Left ventricle myocardium superior (tissue), 1 donor: ENCODE measurements around the gene FAM184A. TPM values are rescaled to one million over a fixed set of nuclear protein-coding genes. Genes with fewer than 3 reads are reported as not detected.

ENCODE experiments used
- ATAC-seq: fragments of 200-7000 bp; cut with Tn5 transposase; one replicate; pipeline ENCODE4 v1.9.1; 2020; ENCODE audit warnings: mild to moderate bottlenecking, moderate library complexity
- DNase-seq: peaks from one replicate; pipeline ENCODE4 v3.0.0-alpha.2; 2020
- intact Hi-C: fragments of 100-400 bp; cut with micrococcal nuclease; formaldehyde crosslinking; loops from one replicate; pipeline ENCODE4 v1.11.0; 2022
- microRNA-seq: library from miRNA; unstranded; fragments of <30 nt; microRNA quantifications from one replicate; pipeline ENCODE4 v1.2.0, GENCODE V29; 2020; ENCODE audit warnings: borderline number of aligned reads
- total RNA-seq: library from RNA; stranded (reverse); fragmentation: NEBNext Ultra II Directional; extraction: Animal tissue kit (Norgen Biotek cat#: 25700); gene quantifications from one replicate; pipeline ENCODE4 v1.2.1, GENCODE V29; 2021
- donor health status: DM: no; HTN: yes; CAD: no; lungs with severe emphysema.

The FAM184A gene
- total RNA-seq, 1 donor from 2014 or later, result 2.2 TPM

DNA sequence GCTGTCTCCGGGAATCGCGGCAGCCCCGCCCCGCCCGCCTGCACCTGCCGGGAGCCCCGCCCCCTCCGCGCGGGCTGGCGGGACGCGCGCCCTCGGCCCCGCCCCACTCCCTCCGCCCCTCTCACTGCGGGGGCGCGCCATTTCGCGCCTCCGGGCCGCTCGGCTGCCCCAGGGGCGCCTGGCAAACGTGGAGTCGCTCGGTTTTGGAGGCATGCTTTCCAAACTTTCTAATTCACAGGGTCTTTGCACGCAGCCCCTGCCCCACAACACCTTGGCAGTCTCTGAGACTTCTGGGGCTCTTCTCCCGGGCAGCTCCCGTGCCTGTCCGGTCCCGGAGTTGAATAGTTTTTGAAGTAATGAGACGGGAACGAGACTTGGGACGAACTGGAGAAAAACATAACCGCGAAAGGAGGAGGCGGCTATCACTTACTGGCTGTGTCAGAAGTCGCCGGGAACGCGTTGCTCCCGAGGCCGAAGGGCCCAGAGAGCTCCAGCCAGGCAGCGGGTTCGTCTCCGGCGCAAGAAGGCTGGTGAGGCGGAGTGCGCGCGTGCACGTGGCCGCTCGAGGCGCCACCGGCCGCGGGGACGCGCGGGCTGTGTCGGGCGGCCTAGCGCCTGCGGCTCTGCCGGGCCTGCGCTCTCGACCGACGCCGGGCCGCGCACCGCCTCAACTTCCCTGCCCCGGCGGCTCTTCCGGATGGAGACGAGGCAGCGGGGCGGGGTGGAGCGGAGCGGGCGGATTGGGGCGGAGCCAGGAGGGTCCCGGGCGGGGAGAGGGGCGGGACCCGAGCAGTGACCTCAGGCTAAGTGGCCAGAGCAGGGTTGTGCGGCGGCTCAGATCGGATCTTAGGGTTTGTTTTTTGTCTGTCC lies 143.8 kb downstream of the FAM184A start, which contains the start of gene MCM9:
Gene MCM9 (minus strand): TSS at position 699 of the 870 bp plus-strand sequence. CDS start 3,436 bp downstream, outside the sequence.
- intact Hi-C loops, result no loop called here
- peak; percentile 94 for DNase-seq
- ATAC-seq, result peak; percentile 98

DNA sequence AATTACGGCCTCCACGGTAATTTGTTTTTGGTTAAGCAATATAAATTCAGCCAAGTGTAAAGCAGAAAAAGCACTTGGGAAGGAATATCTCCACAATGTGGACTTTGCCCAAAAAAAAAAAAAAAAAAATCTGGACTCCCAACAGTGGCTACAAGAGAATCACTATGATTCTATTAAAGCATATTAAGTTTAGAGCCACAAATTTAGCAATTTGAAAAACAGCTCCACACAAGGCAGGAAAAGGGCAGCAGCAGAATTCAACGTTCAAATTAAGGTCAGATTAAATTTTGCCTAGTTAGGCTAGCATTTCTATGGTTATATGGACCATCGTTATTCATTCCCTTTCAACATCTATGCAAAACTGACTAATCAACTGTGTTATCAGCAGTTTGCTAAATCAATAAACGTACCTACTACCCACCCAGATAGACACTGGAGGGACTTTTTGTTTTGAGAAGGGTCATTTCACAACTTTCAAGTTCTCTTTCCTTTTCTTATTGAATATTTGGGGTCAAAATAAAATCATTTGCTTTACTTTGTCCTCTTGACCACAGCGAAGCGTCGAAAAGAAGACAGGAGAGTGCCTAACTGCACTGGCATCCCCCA lies 144.5 kb downstream of the FAM184A start:
- ATAC-seq (no peak), DNase-seq (no peak)
- intact Hi-C loops, result no loop called here

DNA sequence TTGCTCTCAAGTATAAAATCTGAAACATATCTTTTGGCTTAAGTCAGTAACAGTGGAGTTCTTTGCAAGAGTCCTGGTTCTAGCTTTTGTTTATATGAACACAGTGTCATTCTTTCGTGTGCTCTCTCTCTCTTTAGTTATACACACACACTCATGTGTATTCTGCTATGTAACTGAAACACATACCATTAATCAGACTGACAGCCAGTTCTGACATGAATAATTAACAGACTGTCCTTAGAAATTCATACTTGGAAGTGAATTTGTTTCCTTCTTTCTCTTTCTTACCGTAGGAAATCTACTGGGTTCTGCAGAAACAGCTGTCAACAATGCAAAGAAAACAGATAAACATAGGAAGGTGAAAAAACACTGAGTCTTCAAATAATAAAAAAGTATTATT lies 146.0 kb downstream of the FAM184A start:
- ATAC-seq (no peak), DNase-seq (no peak)
- intact Hi-C loops, result no loop called here

DNA sequence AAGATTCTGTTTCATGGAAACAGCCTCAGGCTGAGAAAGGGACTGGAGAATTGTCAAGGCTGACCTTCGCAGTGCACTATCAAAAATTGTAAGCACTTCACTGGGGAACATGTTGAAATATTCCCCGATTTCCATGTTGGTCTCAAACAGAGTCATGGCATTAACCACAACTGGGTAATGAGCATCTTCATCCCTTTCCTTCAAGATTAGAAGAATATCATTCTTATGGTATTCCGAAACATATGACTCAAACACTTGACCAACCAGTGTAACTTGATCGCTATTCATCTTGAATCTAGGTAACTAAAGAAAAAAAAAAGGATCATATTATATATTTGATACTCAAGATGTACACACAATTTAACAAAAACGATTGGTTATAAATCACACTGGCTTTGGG lies 147.0 kb downstream of the FAM184A start:
- intact Hi-C loops, result no loop called here
- ATAC-seq, result no peak
- no peak for DNase-seq

- DNase-seq (no peak), ATAC-seq (no peak)
- intact Hi-C loops, result no loop called here
These were observed 147.8 kb downstream of the FAM184A start for GRCh38 chr6:118930680-118931079.

DNA sequence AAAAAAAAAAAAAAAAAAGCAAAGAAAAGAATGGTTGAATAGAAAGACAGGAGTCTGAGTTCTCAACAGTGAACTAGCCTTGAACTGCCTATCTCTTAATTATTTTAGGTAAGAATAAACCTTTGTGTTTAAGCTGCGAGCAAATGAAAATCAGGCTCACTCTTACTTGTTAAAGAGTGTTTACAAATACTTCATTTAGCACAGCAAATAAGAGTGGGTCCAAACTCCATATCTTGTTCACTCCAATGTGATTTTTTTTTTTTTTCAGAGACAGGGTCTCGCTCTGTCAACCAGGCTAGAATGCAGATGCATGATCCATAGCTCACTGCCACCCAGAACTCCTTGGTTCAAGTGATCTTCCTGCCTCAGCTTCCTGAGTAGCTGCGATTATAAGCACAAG lies 155.4 kb downstream of the FAM184A start:
- ATAC-seq, result no peak
- no peak for DNase-seq
- intact Hi-C loops, result no loop called here

GRCh38 chr6:118921084-118921483 lies 157.4 kb downstream of the FAM184A start:
- no peak for ATAC-seq
- intact Hi-C loops, result no loop called here

DNA sequence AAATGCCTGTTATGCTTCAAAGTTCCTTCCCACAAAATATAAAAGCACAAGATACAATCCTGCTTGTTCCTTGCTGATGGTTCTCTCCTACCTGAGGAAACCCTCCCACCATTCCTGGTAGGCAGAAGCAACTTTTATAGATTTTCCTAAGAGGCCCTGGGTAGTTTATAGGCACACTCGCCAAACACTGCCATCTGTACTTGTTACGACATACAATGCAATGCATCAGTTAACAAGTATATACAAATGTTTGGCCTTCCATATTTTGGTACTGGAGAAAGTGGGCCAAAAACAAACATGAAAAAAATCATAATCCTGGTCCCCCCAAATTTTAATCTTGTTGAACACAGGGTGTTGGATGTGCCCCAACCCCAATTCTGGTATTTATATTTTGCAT lies 160.1 kb downstream of the FAM184A start:
- intact Hi-C loops, result no loop called here
- DNase-seq, result no peak
- no peak for ATAC-seq

More at GRCh38 chr6:118921084-118921483, 157.4 kb downstream of the FAM184A start:
- no peak for DNase-seq

DNA sequence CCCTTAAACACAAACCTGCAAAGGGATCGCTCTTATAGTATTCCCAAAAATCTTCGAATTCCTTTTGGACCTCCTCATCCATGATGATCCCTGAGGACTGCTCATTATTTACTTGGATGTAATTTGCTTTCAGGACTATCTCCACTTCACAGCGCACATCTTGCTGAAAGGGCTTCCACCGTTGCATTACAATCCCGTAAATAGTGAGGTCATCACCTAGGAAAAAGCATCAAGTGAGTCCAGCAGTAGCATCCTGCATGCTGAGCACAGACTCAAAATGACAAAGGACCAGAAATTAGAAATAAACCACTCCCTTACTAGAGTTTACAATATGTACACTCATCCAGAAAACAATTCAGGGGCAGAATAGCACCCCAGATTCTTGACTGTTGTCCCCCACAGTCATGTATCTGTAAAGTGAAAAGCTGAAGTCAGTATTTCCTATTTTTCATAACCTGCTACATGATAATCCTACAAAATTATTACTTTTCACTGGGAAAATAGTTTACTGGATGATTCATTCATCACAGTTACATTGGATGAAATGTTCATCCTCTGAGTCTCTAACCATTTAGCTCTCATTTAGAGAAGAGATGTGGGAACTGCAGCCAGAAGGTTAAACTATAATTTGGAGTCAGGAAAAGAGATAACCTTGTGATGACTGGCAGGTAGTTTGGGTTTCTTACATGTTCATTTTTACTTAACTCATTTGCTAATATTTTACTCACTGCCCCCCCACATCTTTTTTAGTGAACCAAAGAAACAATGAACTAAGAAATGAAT lies 160.7 kb downstream of the FAM184A start:
- DNase-seq (no peak), ATAC-seq (no peak)
- intact Hi-C loops, result no loop called here

DNA sequence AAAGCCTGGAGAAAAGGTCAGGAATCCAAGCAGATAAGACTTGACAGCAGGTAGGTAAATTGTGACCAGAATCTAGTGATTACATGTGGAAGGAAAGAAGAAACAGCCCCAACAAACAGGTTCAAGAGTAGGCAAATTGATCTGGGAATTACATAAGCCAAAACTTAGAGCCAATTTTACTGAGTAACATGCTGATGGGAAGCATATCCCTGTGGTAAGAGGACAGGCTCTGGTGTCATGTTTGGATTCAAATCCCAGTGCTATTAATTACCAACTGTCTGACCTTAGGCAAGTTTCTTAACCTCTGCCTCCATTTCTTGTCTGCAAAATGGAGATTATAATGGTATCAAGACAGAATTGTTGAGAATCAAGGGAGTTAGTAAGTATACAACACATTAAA lies 163.9 kb downstream of the FAM184A start:
- DNase-seq, result no peak
- ATAC-seq, result no peak
- intact Hi-C loops, result no loop called here

DNA sequence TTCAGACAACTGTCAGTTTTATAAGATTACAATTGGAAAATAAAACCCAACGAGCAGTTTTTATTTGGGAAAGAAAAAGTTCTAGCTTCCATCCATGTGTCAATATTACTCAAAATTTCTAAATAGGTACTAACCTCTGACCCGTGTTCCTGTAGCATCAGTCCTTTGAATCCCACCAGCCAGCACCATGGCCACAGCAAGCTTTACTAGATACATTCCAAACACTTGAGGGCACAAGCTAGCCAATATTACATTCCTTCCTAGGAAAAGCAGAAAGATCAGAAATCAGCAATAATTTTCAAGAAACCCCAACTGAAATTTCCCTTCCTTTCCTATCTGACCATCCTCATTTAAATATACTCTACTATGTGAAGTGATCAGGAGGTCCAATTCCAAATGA lies 165.3 kb downstream of the FAM184A start:
- no peak for ATAC-seq
- intact Hi-C loops, result no loop called here
- no peak for DNase-seq

DNA sequence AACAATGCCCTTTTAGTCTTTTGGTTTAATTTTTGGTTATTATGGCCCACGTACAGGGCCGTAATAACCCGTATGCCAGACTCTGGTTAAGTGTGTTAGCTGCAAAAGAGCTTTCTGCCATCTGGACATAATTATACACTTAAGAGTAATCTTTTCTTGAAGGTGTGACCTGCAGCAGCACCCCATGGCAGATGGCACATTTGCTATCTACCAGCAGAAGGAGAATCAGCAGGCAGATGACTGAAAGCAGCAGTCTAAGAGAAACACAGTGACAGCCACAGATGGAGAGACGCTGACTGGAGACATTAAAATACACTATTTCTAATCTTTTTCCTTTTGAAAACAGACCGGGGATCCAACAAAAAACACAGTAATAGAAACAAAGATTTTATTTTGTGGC lies 165.8 kb downstream of the FAM184A start:
- intact Hi-C loops, result no loop called here
- DNase-seq, result no peak
- no peak for ATAC-seq

Small RNA genes lying within 50 kb of the gene (microRNA-seq; reads per million reads assigned to microRNA genes)
- not detected for gene MIR548B

Other genes starting within 250 kb of the FAM184A start
- 22.6 TPM for gene ASF1A, start 184.5 kb downstream of the FAM184A start, total RNA-seq
- 6.0 TPM for gene MCM9, start 143.5 kb downstream of the FAM184A start, total RNA-seq